ENCODE measurements around the gene VIM.

DNA sequence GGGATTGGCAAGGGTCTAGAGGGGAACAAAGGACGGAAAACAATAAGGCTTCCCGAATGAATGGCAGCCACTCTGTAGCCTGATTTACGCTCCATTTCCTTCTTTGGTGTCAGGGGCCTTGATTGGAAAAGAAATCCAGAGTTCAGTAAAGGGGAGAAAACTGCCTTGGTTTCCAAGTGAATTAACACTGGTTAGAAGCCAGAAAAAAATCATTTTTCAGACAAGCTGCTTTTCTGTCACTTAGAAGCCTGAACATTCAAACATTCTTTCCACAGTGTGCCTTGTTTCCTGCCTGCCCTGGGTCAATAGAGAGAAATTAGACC lies 26.3 kb upstream of the VIM start:
- TF ChIP-seq POLR2A (IDR thresholded peaks at IDR 0.05) = no peak
- TF ChIP-seq, protein P1, sequence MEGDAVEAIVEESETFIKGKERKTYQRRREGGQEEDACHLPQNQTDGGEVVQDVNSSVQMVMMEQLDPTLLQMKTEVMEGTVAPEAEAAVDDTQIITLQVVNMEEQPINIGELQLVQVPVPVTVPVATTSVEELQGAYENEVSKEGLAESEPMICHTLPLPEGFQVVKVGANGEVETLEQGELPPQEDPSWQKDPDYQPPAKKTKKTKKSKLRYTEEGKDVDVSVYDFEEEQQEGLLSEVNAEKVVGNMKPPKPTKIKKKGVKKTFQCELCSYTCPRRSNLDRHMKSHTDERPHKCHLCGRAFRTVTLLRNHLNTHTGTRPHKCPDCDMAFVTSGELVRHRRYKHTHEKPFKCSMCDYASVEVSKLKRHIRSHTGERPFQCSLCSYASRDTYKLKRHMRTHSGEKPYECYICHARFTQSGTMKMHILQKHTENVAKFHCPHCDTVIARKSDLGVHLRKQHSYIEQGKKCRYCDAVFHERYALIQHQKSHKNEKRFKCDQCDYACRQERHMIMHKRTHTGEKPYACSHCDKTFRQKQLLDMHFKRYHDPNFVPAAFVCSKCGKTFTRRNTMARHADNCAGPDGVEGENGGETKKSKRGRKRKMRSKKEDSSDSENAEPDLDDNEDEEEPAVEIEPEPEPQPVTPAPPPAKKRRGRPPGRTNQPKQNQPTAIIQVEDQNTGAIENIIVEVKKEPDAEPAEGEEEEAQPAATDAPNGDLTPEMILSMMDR (IDR thresholded peaks at IDR 0.05) = no peak

All from adrenal gland (tissue), 5 donors.